GM23248 (cell line): ENCODE data around the gene DLG2. TPM values are rescaled to one million over a fixed set of nuclear protein-coding genes. Genes with fewer than 3 reads are reported as not detected.
A peak's percentile ranks its signal among the peaks of the same experiment; 100 is the strongest.

Experiments
- DNase-seq: peaks from one replicate; pipeline ENCODE4 v3.0.0-alpha.2; 2015
- H2AFZ ChIP-seq: fragments of 200-600 bp; sonication (generic); 2 replicates; pipeline ENCODE4 v1.6.1; 2016; ENCODE audit warnings: antibody characterized with exemption
- H3F3A ChIP-seq: fragments of 200-600 bp; sonication (generic); 2 replicates; pipeline ENCODE4 v1.6.1; 2016; ENCODE audit warnings: mild to moderate bottlenecking, antibody characterized with exemption, mixed run types; ENCODE audit not compliant: insufficient read depth
- H3K27ac ChIP-seq: fragments of 200-600 bp; sonication (generic); 2 replicates; pipeline ENCODE4 v1.5.1; 2016; ENCODE audit warnings: mild to moderate bottlenecking
- H3K27me3 ChIP-seq: fragments of 200-600 bp; sonication (generic); replicated peaks from 2 replicates; pipeline ENCODE4 v1.6.1; 2016; ENCODE audit warnings: mild to moderate bottlenecking; ENCODE audit not compliant: insufficient read depth
- H3K36me3 ChIP-seq: fragments of 200-600 bp; sonication (generic); 2 replicates; pipeline ENCODE4 v1.6.1; 2016; ENCODE audit warnings: low read depth, mild to moderate bottlenecking
- H3K4me1 ChIP-seq: fragments of 200-600 bp; sonication (generic); 2 replicates; pipeline ENCODE4 v1.6.1; 2016; ENCODE audit warnings: mild to moderate bottlenecking; ENCODE audit not compliant: insufficient read depth
- H3K4me2 ChIP-seq: fragments of 200-600 bp; sonication (generic); one replicate; pipeline ENCODE4 v1.6.1; 2016; ENCODE audit warnings: mild to moderate bottlenecking; ENCODE audit not compliant: unreplicated experiment
- H3K4me3 ChIP-seq: fragments of 200-600 bp; sonication (generic); 2 replicates; pipeline ENCODE4 v1.5.1; 2016; ENCODE audit warnings: mild to moderate bottlenecking
- H3K79me2 ChIP-seq: fragments of 200-600 bp; sonication (generic); 2 replicates; pipeline ENCODE4 v1.6.1; 2016; ENCODE audit warnings: mild to moderate bottlenecking; ENCODE audit not compliant: insufficient read depth
- H3K9ac ChIP-seq: fragments of 200-600 bp; sonication (generic); 2 replicates; pipeline ENCODE4 v1.6.1; 2016; ENCODE audit warnings: mild to moderate bottlenecking
- H3K9me2 ChIP-seq: fragments of 200-600 bp; sonication (generic); 2 replicates; pipeline ENCODE4 v1.6.1; 2016; ENCODE audit warnings: mixed run types, mild to moderate bottlenecking, moderate library complexity; ENCODE audit not compliant: insufficient read depth
- H3K9me3 ChIP-seq: fragments of 200-600 bp; sonication (generic); one replicate; pipeline ENCODE4 v1.6.1; 2017; ENCODE audit warnings: low read depth
- H4K20me1 ChIP-seq: fragments of 200-600 bp; sonication (generic); 2 replicates; pipeline ENCODE4 v1.6.0; 2016; ENCODE audit not compliant: insufficient read depth
- EZH2 ChIP-seq: fragments of 200-600 bp; sonication (generic); IDR thresholded peaks from 2 replicates; pipeline ENCODE4 v1.6.1; 2018; ENCODE audit warnings: antibody characterized with exemption, mild to moderate bottlenecking; ENCODE audit not compliant: insufficient read depth, poor library complexity, severe bottlenecking
- EZH2phosphoT487 ChIP-seq: fragments of 200-600 bp; sonication (generic); IDR thresholded peaks from 2 replicates; pipeline ENCODE4 v1.6.1; 2018; ENCODE audit warnings: antibody characterized with exemption, moderate library complexity, mild to moderate bottlenecking, low read depth; ENCODE audit not compliant: insufficient read depth
- WGBS, 2 experiments: methylation state at CpG; one replicate each; pipeline ENCODE4 v1.1.6; 2015 to 2017; ENCODE audit warnings: low lambda C conversion rate in 2 of 2, low coverage in 1 of 2; ENCODE audit errors: missing lambda C conversion rate in 2 of 2; 5-methylcytosine and 5-hydroxymethylcytosine counted together
- in situ Hi-C: fragments of 300-500 bp; cut with MboI; formaldehyde crosslinking; loops from 2 replicates; pipeline ENCODE4 v1.15.0; 2020
- polyA plus RNA-seq: library from polyadenylated mRNA; unstranded; fragments of >200 nt; fragmentation: Nextera tagmentation; extraction: Ambion mirVana; gene quantifications from 2 replicates; pipeline ENCODE4 v1.2.1, GENCODE V29; 2016
- total RNA-seq: library from RNA; depleted of rRNA; stranded (reverse); fragments of >200 nt; shearing (Covaris generic); gene quantifications from 2 replicates; pipeline ENCODE4 v1.2.3, GENCODE V29; 2014

Gene DLG2
- total and polyA plus RNA-seq, 2 experiments from 2014 or later: 1.1 to 1.7 TPM

GRCh38 chr11:84963240-84963639 lies 663.9 kb downstream of the DLG2 start:
- Histone ChIP-seq H3K79me2 (no peaks in the 10 kb centered on the region), H3K9me2 (no peaks in the 10 kb centered on the region; the same call in 1 of the 2 replicates), H3K27ac (0 out of 2 replicates have a peak overlapping the region, but pooled peaks have one; percentile 7), H2AFZ (0 out of 2 replicates have a peak overlapping the region, but pooled peaks have one; percentile 1), H3K27me3 (no peaks in the 10 kb centered on the region), H4K20me1 (no peaks in the 10 kb centered on the region), H3F3A (peaks cover 12% of the 10 kb centered on the region), H3K36me3 (no peaks in the 10 kb centered on the region), H3K4me3 (no peak overlapping the region), H3K9me3 (no peaks in the 10 kb centered on the region), H3K9ac (no peak overlapping the region), H3K4me1 (peaks cover 16% of the 10 kb centered on the region), H3K4me2 (peak overlapping the region; percentile 30)
- in situ Hi-C loops: no loop called here
- 0% methylated on average over 1 of the region's 1 CpG for WGBS, 2 experiments
- DNase-seq: peak; percentile 43
- TF ChIP-seq EZH2phosphoT487 (no peak), EZH2 (no peak)

DNA sequence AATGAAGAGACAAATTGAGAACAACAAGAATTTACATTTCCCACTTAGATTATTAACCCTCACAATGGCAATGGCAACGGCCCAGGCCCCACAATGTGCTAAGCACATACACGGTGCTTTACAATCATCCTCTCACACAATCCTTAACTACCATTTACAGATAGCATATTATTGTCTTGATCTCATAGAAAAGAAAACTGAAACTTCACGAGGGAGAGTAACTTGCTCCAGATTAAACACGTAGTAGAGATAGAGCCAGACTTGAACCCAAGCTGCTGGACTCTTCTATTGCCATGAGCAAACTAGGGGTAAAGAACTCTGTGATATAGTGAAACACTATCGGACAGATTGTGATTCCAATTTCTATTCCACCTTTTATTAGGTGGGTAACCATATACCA lies 665.1 kb downstream of the DLG2 start:
- Histone ChIP-seq H3K36me3 (no peaks in the 10 kb centered on the region), H3K9ac (no peak overlapping the region), H4K20me1 (no peaks in the 10 kb centered on the region), H3K4me1 (peaks cover 16% of the 10 kb centered on the region), H3K9me2 (no peaks in the 10 kb centered on the region; the same call in 1 of the 2 replicates), H3F3A (peaks cover 12% of the 10 kb centered on the region), H3K4me2 (no peak overlapping the region), H2AFZ (no peak overlapping the region), H3K79me2 (no peaks in the 10 kb centered on the region), H3K4me3 (no peak overlapping the region), H3K27me3 (no peaks in the 10 kb centered on the region), H3K9me3 (no peaks in the 10 kb centered on the region), H3K27ac (no peak overlapping the region)
- TF ChIP-seq EZH2phosphoT487 (no peak), EZH2 (no peak)
- DNase-seq: no peak
- in situ Hi-C loops: no loop called here
- WGBS, 2 experiments: 79 to 80% methylated on average over 5 of the region's 5 CpGs

DNA sequence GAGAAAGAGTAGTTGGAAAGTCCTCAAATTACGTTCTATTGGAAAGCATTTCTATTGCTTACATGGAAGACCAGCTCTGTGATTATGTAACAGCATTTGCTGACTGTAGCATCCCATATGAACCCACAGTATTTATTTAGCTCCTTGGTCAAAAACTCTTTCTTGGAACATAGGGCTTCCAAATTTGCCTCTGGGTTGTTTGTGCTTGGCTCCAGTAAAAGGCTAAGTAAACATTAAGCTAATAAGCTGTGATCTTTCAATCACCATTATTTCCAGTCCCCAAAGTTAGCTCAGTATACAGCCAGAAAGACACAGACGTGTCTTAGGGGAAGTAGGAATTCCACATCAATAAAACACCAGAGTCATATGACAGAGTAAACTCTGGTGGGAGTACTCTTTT lies 668.8 kb downstream of the DLG2 start:
- TF ChIP-seq EZH2phosphoT487 (no peak), EZH2 (no peak)
- Histone ChIP-seq H3K9me3 (no peaks in the 10 kb centered on the region), H3K9me2 (no peaks in the 10 kb centered on the region; the same call in 1 of the 2 replicates), H3K79me2 (no peaks in the 10 kb centered on the region), H3F3A (peaks cover 8% of the 10 kb centered on the region), H3K9ac (no peak overlapping the region), H3K27me3 (no peaks in the 10 kb centered on the region), H3K36me3 (no peaks in the 10 kb centered on the region), H4K20me1 (no peaks in the 10 kb centered on the region), H3K4me2 (no peak overlapping the region), H3K27ac (no peak overlapping the region), H3K4me1 (peaks cover 9% of the 10 kb centered on the region), H3K4me3 (no peak overlapping the region), H2AFZ (no peak overlapping the region)
- 42 to 43% methylated on average over 2 of the region's 2 CpGs for WGBS, 2 experiments
- in situ Hi-C loops: no loop called here
- DNase-seq: no peak

DNA sequence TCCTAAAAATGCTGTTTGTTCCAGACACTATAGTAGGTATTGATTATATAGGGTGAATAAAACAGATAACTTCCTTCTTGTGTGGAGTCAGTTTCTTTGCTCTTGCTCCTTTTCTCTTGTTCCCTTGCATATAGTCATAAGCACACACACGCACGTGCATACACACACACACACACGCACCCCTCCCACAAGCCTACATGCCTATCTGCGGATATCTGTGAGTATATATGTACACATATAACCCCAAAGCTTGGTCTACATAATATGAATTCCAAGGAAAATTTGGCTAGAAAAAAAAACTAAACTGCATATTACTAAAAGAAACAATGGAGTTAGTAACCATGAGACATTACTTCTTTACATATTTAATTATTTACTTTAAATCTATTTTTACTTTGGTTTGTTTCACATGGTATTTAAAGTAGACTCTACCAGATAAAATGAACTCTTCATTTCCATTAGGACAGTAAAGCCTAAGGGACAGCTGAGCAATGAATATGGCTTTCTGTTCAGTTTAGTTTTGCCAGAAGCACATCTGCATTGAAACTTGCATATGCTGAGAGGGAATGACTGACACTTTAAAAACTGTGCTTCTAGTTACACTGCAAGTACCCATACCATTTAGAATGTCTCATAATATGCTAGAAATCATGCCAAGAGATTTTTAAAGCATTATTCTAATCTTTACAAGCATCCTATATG lies 676.4 kb downstream of the DLG2 start:
- TF ChIP-seq EZH2phosphoT487 (no peak), EZH2 (no peak)
- DNase-seq: no peak

More for the DNA sequence above, 676.4 kb downstream of the DLG2 start:
- no peaks in the 10 kb centered on the region for H3K27me3 ChIP-seq
- H4K20me1 ChIP-seq: no peaks in the 10 kb centered on the region
- no peak overlapping the region for H3K27ac ChIP-seq
- H3K9me2 ChIP-seq: no peaks in the 10 kb centered on the region; the same call in 1 of the 2 replicates
- no peaks in the 10 kb centered on the region for H3K79me2 ChIP-seq
- H3K9ac ChIP-seq: no peak overlapping the region
- in situ Hi-C loops: no loop called here
- no peaks in the 10 kb centered on the region for H3K36me3 ChIP-seq
- H3K4me3 ChIP-seq: no peak overlapping the region
- H3K4me2 ChIP-seq: no peak overlapping the region
- no peak overlapping the region for H2AFZ ChIP-seq
- peaks cover 12% of the 10 kb centered on the region for H3K4me1 ChIP-seq
- H3F3A ChIP-seq: peaks cover 9% of the 10 kb centered on the region; the same call in 1 of the 2 replicates
- WGBS, 2 experiments: 79% methylated on average over 4 of the region's 4 CpGs
- H3K9me3 ChIP-seq: no peaks in the 10 kb centered on the region
